ENCODE results near the gene LRSAM1.

LRSAM1 gene

GRCh38 chr9:127494304-127494702, 43.0 kb downstream of the LRSAM1 start:
- H3K4me3 ChIP-seq (ENCODE audit: low read depth, low read length), result no peak overlapping the region

- H3K4me3 ChIP-seq (ENCODE audit: low read depth, low read length), result no peak overlapping the region
Measured at GRCh38 chr9:127495884-127496555, 44.7 kb downstream of the LRSAM1 start.

GRCh38 chr9:127496974-127497373, 45.7 kb downstream of the LRSAM1 start:
- H3K4me3 ChIP-seq (ENCODE audit: low read depth, low read length), result no peak overlapping the region

GRCh38 chr9:127497656-127498290, 46.5 kb downstream of the LRSAM1 start:
- H3K4me3 ChIP-seq (ENCODE audit: low read depth, low read length), result no peak overlapping the region

- no peak overlapping the region for H3K4me3 ChIP-seq (ENCODE audit: low read depth, low read length)
Measured at GRCh38 chr9:127498298-127498697, 47.0 kb downstream of the LRSAM1 start.

GRCh38 chr9:127500399-127500798, 49.1 kb downstream of the LRSAM1 start:
- H3K4me3 ChIP-seq (ENCODE audit: low read depth, low read length), result no peak overlapping the region

GRCh38 chr9:127500862-127501261, 49.6 kb downstream of the LRSAM1 start:
- H3K4me3 ChIP-seq (ENCODE audit: low read depth, low read length), result no peak overlapping the region

- H3K4me3 ChIP-seq (ENCODE audit: low read depth, low read length), result no peak overlapping the region
Measured at GRCh38 chr9:127501821-127502343, 50.6 kb downstream of the LRSAM1 start.

GRCh38 chr9:127502706-127503378, 51.5 kb downstream of the LRSAM1 start:
- no peak overlapping the region for H3K4me3 ChIP-seq (ENCODE audit: low read depth, low read length)

GRCh38 chr9:127503379-127503921, 52.1 kb downstream of the LRSAM1 start:
- no peak overlapping the region for H3K4me3 ChIP-seq (ENCODE audit: low read depth, low read length)

- no peak overlapping the region for H3K4me3 ChIP-seq (ENCODE audit: low read depth, low read length)
Measured at GRCh38 chr9:127503947-127504886, 52.9 kb downstream of the LRSAM1 start.

GRCh38 chr9:127504887-127505251, 53.6 kb downstream of the LRSAM1 start:
- H3K4me3 ChIP-seq (ENCODE audit: low read depth, low read length), result no peak overlapping the region

- no peak overlapping the region for H3K4me3 ChIP-seq (ENCODE audit: low read depth, low read length)
Measured at GRCh38 chr9:127505396-127506116, 54.2 kb downstream of the LRSAM1 start.

- H3K4me3 ChIP-seq (ENCODE audit: low read depth, low read length), result no peak overlapping the region
Measured at GRCh38 chr9:127506117-127506813, 55.0 kb downstream of the LRSAM1 start.

GRCh38 chr9:127506814-127507750, 55.8 kb downstream of the LRSAM1 start:
- no peak overlapping the region for H3K4me3 ChIP-seq (ENCODE audit: low read depth, low read length)

- H3K4me3 ChIP-seq (ENCODE audit: low read depth, low read length), result no peak overlapping the region
Measured at GRCh38 chr9:127507751-127508648, 56.7 kb downstream of the LRSAM1 start.

- H3K4me3 ChIP-seq (ENCODE audit: low read depth, low read length), result no peak overlapping the region
Measured at GRCh38 chr9:127508901-127509260, 57.6 kb downstream of the LRSAM1 start.

Measured in iPS-11a (cell line).